HCT116 (cell line): ENCODE results near the gene AP2A1. TPM values are rescaled to one million over a fixed set of nuclear protein-coding genes. Genes with fewer than 3 reads are reported as not detected.

ENCODE experiments used
- ATAC-seq: fragments of 200-7000 bp; cut with Tn5 transposase; 2 replicates; pipeline ENCODE4 v1.9.1; 2020; ENCODE audit warnings: mild to moderate bottlenecking, moderate library complexity
- BruUV-seq: library from RNA; stranded (reverse); fragments of 400-500 nt; replicated peaks from 2 replicates; lab custom pipeline; 2021; lab: Mats Ljungman, UMichigan
- CTCF ChIA-PET: fragments of 300-600 bp; sonication (Branson Sonifier 250); formaldehyde crosslinking; loops from one replicate; lab custom pipeline; 2021; ENCODE audit warnings: antibody characterized with exemption; lab: Charles Lee
- POLR2A ChIA-PET: fragments of 300-600, 350-600 bp; sonication (Branson Sonifier 250); formaldehyde crosslinking; loops from one replicate; lab custom pipeline; 2021; ENCODE audit warnings: antibody characterized with exemption; lab: Charles Lee
- RAD21 ChIA-PET, 2 experiments: fragments of 300-600 bp; sonication (Branson Sonifier 250); formaldehyde crosslinking; loops; one replicate each; lab custom pipeline; 2023; ENCODE audit warnings: low total read pairs in 2 of 2; ENCODE audit not compliant: uncharacterized antibody in 2 of 2, unreplicated experiment in 2 of 2, low non-redundant PET in 1 of 2; lab: Charles Lee
- DNase-seq: peaks from one replicate; pipeline ENCODE4 v3.0.0-alpha.2; 2010; ENCODE audit warnings: low read depth, low spot score
- H2AFZ ChIP-seq: fragments of 200-600 bp; shearing (Covaris generic), sonication (generic); 2 replicates; pipeline ENCODE4 v1.6.1; 2017; ENCODE audit warnings: low read depth, mixed run types, mixed read lengths, antibody characterized with exemption, low read length; ENCODE audit not compliant: poor library complexity, severe bottlenecking
- H3K27ac ChIP-seq: 2 replicates; pipeline ENCODE4 v1.5.1; 2012; ENCODE audit warnings: low read depth, low read length
- H3K27me3 ChIP-seq: fragments of 200-600 bp; sonication (generic); 2 replicates; pipeline ENCODE4 v1.6.1; 2016; ENCODE audit warnings: mixed run types, low read length, mixed read lengths; ENCODE audit not compliant: insufficient read depth
- H3K36me3 ChIP-seq, 2 experiments: fragments of 200-500 bp in 1 of 2; fragments of 200-600 bp in 1 of 2; sonication (Bioruptor generic) in 1 of 2; sonication (generic) in 1 of 2; 2 replicates each; pipeline versions ENCODE4 v1.5.1 to v1.6.1; 2014 to 2016; ENCODE audit warnings: low read length in 2 of 2, inconsistent platforms in 1 of 2, mixed read lengths in 1 of 2, mixed run types in 1 of 2; ENCODE audit not compliant: insufficient read depth in 2 of 2, control insufficient read depth in 1 of 2
- H3K4me1 ChIP-seq, 2 experiments: fragments of 200-600 bp in 1 of 2; sonication (generic) in 1 of 2; 2 replicates each; pipeline versions ENCODE4 v1.5.1 to v1.6.1; 2012 to 2017; ENCODE audit warnings: low read length in 2 of 2, inconsistent platforms in 1 of 2, mild to moderate bottlenecking in 1 of 2, mixed read lengths in 1 of 2, mixed run types in 1 of 2, moderate library complexity in 1 of 2; ENCODE audit not compliant: insufficient read depth in 2 of 2, control insufficient read depth in 1 of 2
- H3K4me2 ChIP-seq: fragments of 200-600 bp; sonication (generic); 2 replicates; pipeline ENCODE4 v1.6.1; 2017; ENCODE audit warnings: mixed run types, low read length, mixed read lengths
- H3K4me3 ChIP-seq, 2 experiments: fragments of 200-600 bp in 1 of 2; sonication (generic) in 1 of 2; replicated peaks in 1 of 2; 2 replicates each; pipeline ENCODE4 v1.5.1; 2011 to 2016; ENCODE audit warnings: low read length in 2 of 2, control low read depth in 1 of 2, low read depth in 1 of 2, mild to moderate bottlenecking in 1 of 2, mixed read lengths in 1 of 2, mixed run types in 1 of 2
- H3K79me2 ChIP-seq: fragments of 200-600 bp; sonication (generic); 2 replicates; pipeline ENCODE4 v1.6.1; 2017; ENCODE audit warnings: mild to moderate bottlenecking, mixed run types, low read length, moderate library complexity, mixed read lengths; ENCODE audit not compliant: insufficient read depth
- H3K9ac ChIP-seq: fragments of 200-600 bp; sonication (generic); 2 replicates; pipeline ENCODE4 v1.6.1; 2016; ENCODE audit warnings: low read length, mixed read lengths
- H3K9me2 ChIP-seq: fragments of 200-600 bp; sonication (generic), shearing (Covaris generic); 2 replicates; pipeline ENCODE4 v1.6.1; 2017; ENCODE audit warnings: mixed run types, mild to moderate bottlenecking, moderate library complexity; ENCODE audit not compliant: insufficient read depth
- H3K9me3 ChIP-seq, 2 experiments: fragments of 200-500 bp in 1 of 2; fragments of 200-600 bp in 1 of 2; sonication (Bioruptor generic) in 1 of 2; sonication (generic) in 1 of 2; 2 replicates each; pipeline ENCODE4 v1.6.1; 2014 to 2017; ENCODE audit warnings: low read length in 2 of 2, mixed read lengths in 2 of 2, inconsistent platforms in 1 of 2, low read depth in 1 of 2, mild to moderate bottlenecking in 1 of 2, mixed run types in 1 of 2, moderate library complexity in 1 of 2; ENCODE audit not compliant: control insufficient read depth in 1 of 2, insufficient read depth in 1 of 2
- H4K20me1 ChIP-seq: fragments of 200-600 bp; sonication (generic), shearing (Covaris generic); 2 replicates; pipeline ENCODE4 v1.6.1; 2017; ENCODE audit warnings: mixed run types, mild to moderate bottlenecking, moderate library complexity; ENCODE audit not compliant: insufficient read depth
- CBX3 ChIP-seq: IDR thresholded peaks from 2 replicates; pipeline ENCODE4 v1.6.1; 2012; ENCODE audit warnings: low read depth
- CEBPB ChIP-seq: IDR thresholded peaks from 2 replicates; pipeline ENCODE4 v1.6.1; 2012; ENCODE audit warnings: low read depth
- EZH2 ChIP-seq: fragments of 200-600 bp; sonication (generic); IDR thresholded peaks from 2 replicates; pipeline ENCODE4 v1.6.1; 2017; ENCODE audit warnings: antibody characterized with exemption, mixed run types
- FOSL1 ChIP-seq: IDR thresholded peaks from 2 replicates; pipeline ENCODE4 v1.6.1; 2012; ENCODE audit warnings: low read depth
- POLR2A ChIP-seq: IDR thresholded peaks from 2 replicates; pipeline ENCODE4 v1.7.0; 2011; ENCODE audit warnings: borderline replicate concordance; ENCODE audit not compliant: insufficient read depth, insufficient read length; ENCODE audit errors: extremely low read depth
- POLR2AphosphoS5 ChIP-seq: IDR thresholded peaks from 2 replicates; pipeline ENCODE4 v1.6.1; 2011; ENCODE audit warnings: mild to moderate bottlenecking, low read depth, low read length, moderate library complexity
- RAD21 ChIP-seq: IDR thresholded peaks from 2 replicates; pipeline ENCODE4 v1.6.1; 2012; ENCODE audit warnings: low read depth, mild to moderate bottlenecking
- SIN3A ChIP-seq: IDR thresholded peaks from 2 replicates; pipeline ENCODE4 v1.6.1; 2012; ENCODE audit warnings: low read depth
- YY1 ChIP-seq: IDR thresholded peaks from 2 replicates; pipeline ENCODE4 v1.6.1; 2011; ENCODE audit warnings: low read length, low read depth, moderate library complexity, mild to moderate bottlenecking; ENCODE audit not compliant: insufficient replicate concordance; ENCODE audit errors: extremely low read depth
- ZFX ChIP-seq: fragments of 450-650 bp; IDR thresholded peaks from 2 replicates; pipeline ENCODE4 v1.6.1; 2017
- ZNF274 ChIP-seq: fragments of 200-500 bp; sonication (Bioruptor generic); IDR thresholded peaks from 2 replicates; pipeline ENCODE4 v1.6.1; 2014; ENCODE audit warnings: mild to moderate bottlenecking, low read depth, low read length, inconsistent platforms
- intact Hi-C: fragments of 100-400 bp; cut with micrococcal nuclease; formaldehyde crosslinking; loops from 2 replicates; pipeline ENCODE4 v1.10.0; 2022
- total RNA-seq: library from RNA; stranded (reverse); gene quantifications from one replicate; pipeline ENCODE4 v1.2.1, GENCODE V29; 2021; ENCODE audit not compliant: unreplicated experiment
- TF ChIP-seq, protein P1 (sequence below): IDR thresholded peaks from 2 replicates; pipeline ENCODE4 v1.6.1; 2012
- TF ChIP-seq, protein P2 (sequence below): IDR thresholded peaks from 2 replicates; pipeline ENCODE4 v1.6.1; 2012; ENCODE audit warnings: low read depth
- TF ChIP-seq, protein P3 (sequence below): IDR thresholded peaks from 2 replicates; pipeline ENCODE4 v1.6.1; 2011; ENCODE audit warnings: mild to moderate bottlenecking, low read length, moderate library complexity; ENCODE audit not compliant: insufficient replicate concordance; ENCODE audit errors: extremely low read depth
- TF ChIP-seq, protein P4 (sequence below): IDR thresholded peaks from 2 replicates; pipeline ENCODE4 v1.6.1; 2012

The AP2A1 gene
- total RNA-seq, 1 experiment from 2014 or later: 102 TPM

DNA sequence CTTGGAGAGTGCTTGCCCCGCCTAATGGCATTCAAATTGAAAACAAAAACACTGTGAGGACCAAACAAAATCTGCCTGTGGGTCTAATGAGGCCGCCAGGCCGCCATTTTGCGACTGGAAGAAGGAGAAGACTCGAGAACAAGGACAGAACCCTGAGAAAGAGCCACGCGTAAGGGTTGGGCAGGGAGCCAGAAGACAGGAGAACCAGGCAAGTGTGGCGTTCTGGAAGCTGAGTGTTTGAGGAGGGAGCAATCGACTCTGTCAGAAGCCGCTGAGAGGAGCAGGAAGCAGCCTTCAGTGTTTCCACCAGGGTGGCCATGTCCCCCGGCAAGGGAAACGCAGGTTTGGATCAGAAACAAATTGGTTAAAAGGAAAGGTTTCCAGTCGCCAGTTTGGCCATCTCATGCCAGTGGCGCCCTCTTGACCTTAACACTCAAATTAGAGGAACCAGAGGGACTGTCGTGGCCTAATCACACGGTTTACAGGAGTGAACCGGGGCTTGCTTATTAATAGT is 74.0 kb downstream of the AP2A1 start:
- RAD21 ChIA-PET: no interaction called here
- no peak overlapping the region for H2AFZ ChIP-seq
- no TSS peak for BruUV-seq

More for the DNA sequence above, 74.0 kb downstream of the AP2A1 start:
- Histone ChIP-seq H3K9me3 (no peaks in the 10 kb centered on the region), H3K4me3 (no peak overlapping the region), H3K27ac (no peak overlapping the region), H3K9me2 (no peaks in the 10 kb centered on the region), H4K20me1 (no peaks in the 10 kb centered on the region), H3K4me1 (no peaks in the 10 kb centered on the region), H3K79me2 (no peaks in the 10 kb centered on the region), H3K27me3 (no peaks in the 10 kb centered on the region), H3K36me3 (peaks cover 22 to 23% of the 10 kb centered on the region in 2 experiments), H3K4me2 (no peak overlapping the region), H3K9ac (no peak overlapping the region)
- TF ChIP-seq ZFX (no peak), POLR2AphosphoS5 (no peak), FOSL1 (no peak), CBX3 (no peak), CEBPB (no peak), EZH2 (no peak), SIN3A (no peak), YY1 (no peak), ZNF274 (no peak), POLR2A (no peak), RAD21 (no peak)
- TF ChIP-seq, protein P1, sequence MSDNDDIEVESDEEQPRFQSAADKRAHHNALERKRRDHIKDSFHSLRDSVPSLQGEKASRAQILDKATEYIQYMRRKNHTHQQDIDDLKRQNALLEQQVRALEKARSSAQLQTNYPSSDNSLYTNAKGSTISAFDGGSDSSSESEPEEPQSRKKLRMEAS: no peak
- TF ChIP-seq, protein P2, sequence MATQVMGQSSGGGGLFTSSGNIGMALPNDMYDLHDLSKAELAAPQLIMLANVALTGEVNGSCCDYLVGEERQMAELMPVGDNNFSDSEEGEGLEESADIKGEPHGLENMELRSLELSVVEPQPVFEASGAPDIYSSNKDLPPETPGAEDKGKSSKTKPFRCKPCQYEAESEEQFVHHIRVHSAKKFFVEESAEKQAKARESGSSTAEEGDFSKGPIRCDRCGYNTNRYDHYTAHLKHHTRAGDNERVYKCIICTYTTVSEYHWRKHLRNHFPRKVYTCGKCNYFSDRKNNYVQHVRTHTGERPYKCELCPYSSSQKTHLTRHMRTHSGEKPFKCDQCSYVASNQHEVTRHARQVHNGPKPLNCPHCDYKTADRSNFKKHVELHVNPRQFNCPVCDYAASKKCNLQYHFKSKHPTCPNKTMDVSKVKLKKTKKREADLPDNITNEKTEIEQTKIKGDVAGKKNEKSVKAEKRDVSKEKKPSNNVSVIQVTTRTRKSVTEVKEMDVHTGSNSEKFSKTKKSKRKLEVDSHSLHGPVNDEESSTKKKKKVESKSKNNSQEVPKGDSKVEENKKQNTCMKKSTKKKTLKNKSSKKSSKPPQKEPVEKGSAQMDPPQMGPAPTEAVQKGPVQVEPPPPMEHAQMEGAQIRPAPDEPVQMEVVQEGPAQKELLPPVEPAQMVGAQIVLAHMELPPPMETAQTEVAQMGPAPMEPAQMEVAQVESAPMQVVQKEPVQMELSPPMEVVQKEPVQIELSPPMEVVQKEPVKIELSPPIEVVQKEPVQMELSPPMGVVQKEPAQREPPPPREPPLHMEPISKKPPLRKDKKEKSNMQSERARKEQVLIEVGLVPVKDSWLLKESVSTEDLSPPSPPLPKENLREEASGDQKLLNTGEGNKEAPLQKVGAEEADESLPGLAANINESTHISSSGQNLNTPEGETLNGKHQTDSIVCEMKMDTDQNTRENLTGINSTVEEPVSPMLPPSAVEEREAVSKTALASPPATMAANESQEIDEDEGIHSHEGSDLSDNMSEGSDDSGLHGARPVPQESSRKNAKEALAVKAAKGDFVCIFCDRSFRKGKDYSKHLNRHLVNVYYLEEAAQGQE: no peak
- TF ChIP-seq, protein P3, sequence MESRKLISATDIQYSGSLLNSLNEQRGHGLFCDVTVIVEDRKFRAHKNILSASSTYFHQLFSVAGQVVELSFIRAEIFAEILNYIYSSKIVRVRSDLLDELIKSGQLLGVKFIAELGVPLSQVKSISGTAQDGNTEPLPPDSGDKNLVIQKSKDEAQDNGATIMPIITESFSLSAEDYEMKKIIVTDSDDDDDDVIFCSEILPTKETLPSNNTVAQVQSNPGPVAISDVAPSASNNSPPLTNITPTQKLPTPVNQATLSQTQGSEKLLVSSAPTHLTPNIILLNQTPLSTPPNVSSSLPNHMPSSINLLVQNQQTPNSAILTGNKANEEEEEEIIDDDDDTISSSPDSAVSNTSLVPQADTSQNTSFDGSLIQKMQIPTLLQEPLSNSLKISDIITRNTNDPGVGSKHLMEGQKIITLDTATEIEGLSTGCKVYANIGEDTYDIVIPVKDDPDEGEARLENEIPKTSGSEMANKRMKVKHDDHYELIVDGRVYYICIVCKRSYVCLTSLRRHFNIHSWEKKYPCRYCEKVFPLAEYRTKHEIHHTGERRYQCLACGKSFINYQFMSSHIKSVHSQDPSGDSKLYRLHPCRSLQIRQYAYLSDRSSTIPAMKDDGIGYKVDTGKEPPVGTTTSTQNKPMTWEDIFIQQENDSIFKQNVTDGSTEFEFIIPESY: no peak
- TF ChIP-seq, protein P4, sequence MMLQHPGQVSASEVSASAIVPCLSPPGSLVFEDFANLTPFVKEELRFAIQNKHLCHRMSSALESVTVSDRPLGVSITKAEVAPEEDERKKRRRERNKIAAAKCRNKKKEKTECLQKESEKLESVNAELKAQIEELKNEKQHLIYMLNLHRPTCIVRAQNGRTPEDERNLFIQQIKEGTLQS: no peak
- no peak for DNase-seq
- ATAC-seq: no peak
- POLR2A ChIA-PET: no interaction called here
- CTCF ChIA-PET: no interaction called here
- intact Hi-C loops: no loop called here
